Skin of body (tissue), 2 donors: ENCODE results near the gene NELL2. TPM values are rescaled to one million over a fixed set of nuclear protein-coding genes. Genes with fewer than 3 reads are reported as not detected.
"Not testable (repeated sequence)": the region's sequence is repeated elsewhere in the genome, so short reads cannot be mapped to it uniquely, and the experiment has no call there.

Source experiments
- DNase-seq: peaks from one replicate; lab custom pipeline; 2025; lab: John Stamatoyannopoulos, UW
- total RNA-seq: library from RNA; depleted of rRNA; stranded (reverse); fragments of >200 nt; gene quantifications from one replicate; pipeline ENCODE4 v1.2.3, GENCODE V29; 2014

Gene NELL2
- total RNA-seq, 1 donor from 2014 or later: 12.7 TPM

GRCh38 chr12:44847888-44848702 lies 28.0 kb downstream of the NELL2 start:
- DNase-seq: no peak

- DNase-seq: no peak
These were observed 28.7 kb downstream of the NELL2 start for GRCh38 chr12:44847403-44847802.

GRCh38 chr12:44846826-44847225 lies 29.3 kb downstream of the NELL2 start:
- DNase-seq: peak; percentile 36

GRCh38 chr12:44842669-44843068 lies 33.4 kb downstream of the NELL2 start:
- no peak for DNase-seq

- no peak for DNase-seq
These were observed 36.3 kb downstream of the NELL2 start for GRCh38 chr12:44839785-44840184.

GRCh38 chr12:44837114-44837755 lies 38.9 kb downstream of the NELL2 start:
- no peak for DNase-seq

GRCh38 chr12:44835641-44836379 lies 40.3 kb downstream of the NELL2 start:
- no peak for DNase-seq

- DNase-seq: not testable (repeated sequence)
These were observed 41.1 kb downstream of the NELL2 start for GRCh38 chr12:44834996-44835395.

GRCh38 chr12:44833561-44833960 lies 42.6 kb downstream of the NELL2 start:
- DNase-seq: no peak

- no peak for DNase-seq
These were observed 45.5 kb downstream of the NELL2 start for GRCh38 chr12:44830566-44831055.

GRCh38 chr12:44829045-44829444 lies 47.1 kb downstream of the NELL2 start:
- DNase-seq: no peak

GRCh38 chr12:44827832-44828438 lies 48.2 kb downstream of the NELL2 start:
- DNase-seq: no peak

GRCh38 chr12:44821702-44822101 lies 54.4 kb downstream of the NELL2 start:
- not testable (repeated sequence) for DNase-seq

GRCh38 chr12:44819884-44820283 lies 56.2 kb downstream of the NELL2 start:
- no peak for DNase-seq

- no peak for DNase-seq
These were observed 58.4 kb downstream of the NELL2 start for GRCh38 chr12:44817687-44818086.

GRCh38 chr12:44816446-44817017 lies 59.6 kb downstream of the NELL2 start:
- no peak for DNase-seq

GRCh38 chr12:44812062-44812461 lies 64.1 kb downstream of the NELL2 start:
- DNase-seq: no peak

- no peak for DNase-seq
These were observed 72.0 kb downstream of the NELL2 start for GRCh38 chr12:44804068-44804467.

GRCh38 chr12:44795970-44796369 lies 80.1 kb downstream of the NELL2 start:
- no peak for DNase-seq

- no peak for DNase-seq
These were observed 87.4 kb downstream of the NELL2 start for GRCh38 chr12:44788731-44789130.

- DNase-seq: no peak
These were observed 95.8 kb downstream of the NELL2 start for GRCh38 chr12:44780221-44780790.
